ENCODE results near the gene COMMD1.
"Not testable (repeated sequence)": the region's sequence is repeated elsewhere in the genome, so short reads cannot be mapped to it uniquely, and the experiment has no call there.

The COMMD1 gene

DNA sequence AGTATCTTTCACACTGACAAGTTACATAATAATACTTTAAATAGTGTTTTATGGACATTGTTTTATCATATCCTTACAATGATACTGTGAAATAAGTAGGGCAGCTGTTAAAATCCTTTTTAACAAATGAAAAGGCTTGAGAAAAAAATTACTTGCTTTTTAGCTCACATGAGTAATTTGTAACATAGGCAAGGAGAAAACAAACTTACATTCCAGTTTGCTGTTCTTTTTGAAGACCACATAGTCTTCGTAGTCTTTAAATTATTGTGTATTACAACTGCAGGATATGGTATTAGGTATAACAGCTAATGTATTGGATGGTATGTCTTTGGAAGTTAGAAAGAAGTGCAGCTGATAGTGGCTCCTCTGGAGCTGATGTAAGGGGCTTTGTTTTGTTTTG, 130.8 kb downstream of the COMMD1 start:
- DNase-seq (ENCODE audit: low spot score), result no peak
- TF ChIP-seq, protein P1, sequence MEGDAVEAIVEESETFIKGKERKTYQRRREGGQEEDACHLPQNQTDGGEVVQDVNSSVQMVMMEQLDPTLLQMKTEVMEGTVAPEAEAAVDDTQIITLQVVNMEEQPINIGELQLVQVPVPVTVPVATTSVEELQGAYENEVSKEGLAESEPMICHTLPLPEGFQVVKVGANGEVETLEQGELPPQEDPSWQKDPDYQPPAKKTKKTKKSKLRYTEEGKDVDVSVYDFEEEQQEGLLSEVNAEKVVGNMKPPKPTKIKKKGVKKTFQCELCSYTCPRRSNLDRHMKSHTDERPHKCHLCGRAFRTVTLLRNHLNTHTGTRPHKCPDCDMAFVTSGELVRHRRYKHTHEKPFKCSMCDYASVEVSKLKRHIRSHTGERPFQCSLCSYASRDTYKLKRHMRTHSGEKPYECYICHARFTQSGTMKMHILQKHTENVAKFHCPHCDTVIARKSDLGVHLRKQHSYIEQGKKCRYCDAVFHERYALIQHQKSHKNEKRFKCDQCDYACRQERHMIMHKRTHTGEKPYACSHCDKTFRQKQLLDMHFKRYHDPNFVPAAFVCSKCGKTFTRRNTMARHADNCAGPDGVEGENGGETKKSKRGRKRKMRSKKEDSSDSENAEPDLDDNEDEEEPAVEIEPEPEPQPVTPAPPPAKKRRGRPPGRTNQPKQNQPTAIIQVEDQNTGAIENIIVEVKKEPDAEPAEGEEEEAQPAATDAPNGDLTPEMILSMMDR (IDR thresholded peaks at IDR 0.05; ENCODE audit: extremely low read depth, missing control alignments), result no peak

DNA sequence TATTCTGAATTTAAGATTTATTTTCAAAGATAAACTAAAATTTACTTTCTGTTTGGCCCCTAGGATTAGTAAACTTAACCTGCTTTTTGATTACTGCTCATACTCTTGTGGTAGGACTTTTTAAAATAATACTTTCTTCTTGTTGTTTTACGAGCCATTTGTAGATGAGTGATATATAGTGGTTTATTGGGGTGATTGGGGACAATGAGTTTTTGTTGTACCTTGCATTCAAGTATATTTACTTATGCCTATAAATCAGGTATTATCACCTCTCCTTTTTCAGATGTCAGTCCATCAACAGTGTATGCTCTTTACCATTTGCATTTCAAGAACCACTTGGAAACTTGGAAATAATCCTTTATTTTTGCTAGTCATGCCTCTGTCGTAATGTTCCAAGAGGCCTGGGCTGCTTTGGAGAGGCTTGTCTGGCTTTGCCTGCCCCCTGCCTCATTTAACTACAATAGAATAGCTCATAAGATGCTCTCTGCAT, 131.3 kb downstream of the COMMD1 start:
- TF ChIP-seq, protein P1 (IDR thresholded peaks at IDR 0.05; ENCODE audit: extremely low read depth, missing control alignments), result no peak
- no peak for DNase-seq (ENCODE audit: low spot score)

DNA sequence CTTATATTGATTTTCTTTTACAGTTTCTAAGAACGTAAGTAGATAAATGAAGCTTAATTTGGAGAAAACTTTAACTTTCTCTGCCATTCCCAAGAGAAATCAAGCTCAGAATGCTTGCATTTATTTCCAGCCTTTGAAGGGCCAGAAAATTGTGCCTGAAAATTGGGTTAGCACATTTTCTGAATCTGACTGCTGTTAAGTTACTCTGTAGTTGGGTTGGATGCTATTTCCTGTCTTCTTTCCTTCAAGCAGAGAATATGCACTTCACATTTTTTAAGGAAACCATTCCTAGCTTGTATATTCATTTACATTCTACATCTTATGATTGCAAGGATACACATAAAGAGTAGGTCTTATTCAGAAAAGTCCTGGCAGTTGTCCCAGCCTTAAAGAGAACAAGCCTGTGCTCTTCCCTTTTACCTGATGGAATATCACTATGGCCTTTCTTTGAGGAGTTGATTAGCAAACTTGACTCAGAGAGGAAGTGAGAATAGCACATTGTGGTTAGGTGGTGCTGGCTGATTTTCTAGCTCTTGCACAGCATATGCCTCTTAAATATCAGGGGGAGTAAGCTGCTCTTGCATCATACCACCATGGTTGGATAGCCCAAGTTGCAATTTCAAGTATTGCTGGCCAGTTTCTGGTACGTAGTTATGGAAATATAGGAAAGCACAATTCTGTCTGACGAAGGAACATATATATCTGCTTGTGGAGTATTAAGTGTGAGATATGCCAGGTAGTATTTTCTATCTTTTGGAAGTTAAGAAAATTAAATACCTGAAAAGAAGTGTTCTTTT, 133.7 kb downstream of the COMMD1 start:
- peak; percentile 89 for DNase-seq (ENCODE audit: low spot score)
- TF ChIP-seq, protein P1 (IDR thresholded peaks at IDR 0.05; ENCODE audit: extremely low read depth, missing control alignments), result no peak

DNA sequence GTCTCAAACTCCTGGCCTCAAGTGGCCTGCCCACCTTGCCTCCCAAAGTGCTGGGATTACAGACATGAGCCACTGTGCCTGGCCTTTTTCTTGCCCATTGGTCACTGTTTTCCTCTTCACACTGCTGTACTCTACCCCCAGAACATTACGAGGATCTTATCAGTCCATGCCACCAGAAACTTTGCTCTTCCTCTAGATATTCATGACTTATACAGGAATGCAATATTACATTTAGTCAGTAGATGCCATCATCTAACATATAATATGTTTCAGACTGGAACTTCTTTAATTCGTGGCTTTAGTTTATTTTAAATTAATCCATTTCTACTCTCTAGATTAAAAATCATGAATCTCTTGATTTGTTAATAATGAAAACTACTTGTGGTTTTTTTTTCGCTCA, 135.5 kb downstream of the COMMD1 start:
- DNase-seq (ENCODE audit: low spot score), result no peak
- TF ChIP-seq, protein P1 (IDR thresholded peaks at IDR 0.05; ENCODE audit: extremely low read depth, missing control alignments), result no peak

DNA sequence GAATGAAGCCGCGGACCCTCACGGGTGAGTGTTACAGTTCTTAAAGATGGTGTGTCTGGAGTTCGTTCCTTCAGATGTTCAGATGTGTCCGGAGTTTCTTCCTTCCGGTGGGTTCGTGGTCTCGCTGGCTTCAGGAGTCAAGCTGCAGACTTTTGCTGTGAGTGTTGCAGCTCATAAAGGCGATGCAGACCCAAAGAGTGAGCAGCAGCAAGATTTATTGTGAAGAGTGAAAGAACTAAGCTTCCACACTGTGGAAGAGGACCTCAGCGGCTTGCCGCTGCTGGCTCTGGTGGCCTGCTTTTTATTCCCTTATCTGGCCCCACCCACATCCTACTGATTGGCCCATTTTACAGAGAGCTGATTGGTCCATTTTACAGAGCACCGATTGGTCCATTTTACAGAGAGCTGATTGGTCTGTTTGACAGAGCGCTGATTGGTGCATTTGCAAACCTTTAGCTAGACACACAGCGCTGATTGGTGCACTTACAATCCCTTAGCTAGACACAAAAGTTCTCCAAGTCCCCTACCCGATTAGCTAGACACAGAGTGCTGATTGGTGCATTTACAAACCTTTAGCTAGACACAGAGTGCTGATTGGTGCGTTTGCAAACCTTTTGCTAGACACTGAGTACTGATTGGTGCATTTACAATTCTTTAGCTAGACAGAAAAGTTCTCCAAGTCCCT, 136.4 kb downstream of the COMMD1 start:
- not testable (repeated sequence) for DNase-seq (ENCODE audit: low spot score)

DNA sequence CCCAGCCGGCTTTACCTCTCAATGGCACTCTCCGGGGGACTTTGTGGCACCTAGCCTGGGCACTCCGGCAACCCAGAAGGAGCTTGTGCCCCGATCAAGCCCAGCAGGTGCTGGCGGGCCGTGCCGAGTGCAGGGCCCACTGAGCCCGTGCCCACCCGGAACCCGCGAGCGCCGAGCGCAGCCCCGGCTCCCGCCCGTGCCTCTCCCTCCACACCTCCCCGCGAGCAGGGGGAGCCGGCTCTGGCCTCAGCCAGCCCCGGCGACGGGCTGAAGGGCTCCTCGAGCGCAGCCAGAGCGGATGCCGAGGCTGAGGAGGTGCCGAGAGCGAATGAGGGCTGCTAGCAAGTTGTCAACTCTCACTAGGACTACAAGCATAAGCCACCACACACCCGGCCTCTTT, 136.9 kb downstream of the COMMD1 start:
- TF ChIP-seq, protein P1 (IDR thresholded peaks at IDR 0.05; ENCODE audit: extremely low read depth, missing control alignments), result no peak
- no peak for DNase-seq (ENCODE audit: low spot score)

DNA sequence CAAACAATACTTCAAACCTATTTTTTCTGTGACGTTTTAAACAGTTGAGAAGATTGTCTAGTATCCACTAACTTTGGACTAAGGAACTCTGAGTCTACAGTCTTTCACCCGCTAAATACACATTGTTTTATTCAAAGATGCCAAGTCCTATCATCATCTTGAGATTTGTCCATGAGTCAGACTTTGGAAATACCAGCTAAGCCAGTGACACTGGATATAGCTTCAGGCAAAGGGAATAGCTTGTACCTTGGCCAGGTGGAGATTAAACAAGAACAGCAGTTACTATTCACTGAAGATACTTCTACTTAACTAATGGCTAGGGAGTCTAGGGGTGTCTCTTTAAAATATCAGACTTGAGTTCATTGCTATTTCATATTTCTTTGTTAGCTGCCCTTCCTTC, 137.5 kb downstream of the COMMD1 start:
- no peak for DNase-seq (ENCODE audit: low spot score)
- TF ChIP-seq, protein P1 (IDR thresholded peaks at IDR 0.05; ENCODE audit: extremely low read depth, missing control alignments), result no peak

Measured in GM20000 (cell line).